GM23338 (cell line): ENCODE results near the gene GLE1.

Experiments used
- CREB1 ChIP-seq: fragments of 250-450 bp; sonication (Bioruptor Pico); IDR thresholded peaks from 2 replicates; pipeline ENCODE4 v1.5.0; 2020; ENCODE audit warnings: low read depth, mild to moderate bottlenecking, moderate library complexity
- EZH2 ChIP-seq: fragments of 200-600 bp; sonication (generic); IDR thresholded peaks from one replicate; pipeline ENCODE4 v1.8.0; 2017; ENCODE audit warnings: antibody characterized with exemption, mild to moderate bottlenecking, low read depth; ENCODE audit not compliant: unreplicated experiment
- EZH2phosphoT487 ChIP-seq: fragments of 200-600 bp; sonication (generic); IDR thresholded peaks from one replicate; pipeline ENCODE4 v1.8.1; 2018; ENCODE audit warnings: antibody characterized with exemption; ENCODE audit not compliant: unreplicated experiment
- JUNB ChIP-seq: IDR thresholded peaks from one replicate; pipeline ENCODE4 v1.6.1; 2016; ENCODE audit warnings: antibody characterized with exemption; ENCODE audit not compliant: unreplicated experiment
- NANOG ChIP-seq: IDR thresholded peaks from 2 replicates; pipeline ENCODE4 v1.6.1; 2016; ENCODE audit warnings: antibody characterized with exemption, borderline replicate concordance
- POLR2AphosphoS5 ChIP-seq: IDR thresholded peaks from 2 replicates; pipeline ENCODE4 v1.6.1; 2016; ENCODE audit warnings: antibody characterized with exemption, low read depth
- REST ChIP-seq: IDR thresholded peaks from one replicate; pipeline ENCODE4 v1.6.1; 2018; ENCODE audit warnings: antibody characterized with exemption; ENCODE audit not compliant: unreplicated experiment
- TF ChIP-seq, protein P1 (sequence below), 2 experiments: fragments of 200-600 bp in 1 of 2; sonication (generic) in 1 of 2; conservative IDR thresholded peaks; 2 replicates each; pipeline versions ENCODE4 v1.5.1 to v1.6.1; 2016 to 2017; ENCODE audit warnings: antibody characterized with exemption in 2 of 2, low read depth in 2 of 2, mild to moderate bottlenecking in 2 of 2, moderate library complexity in 1 of 2
- TF ChIP-seq, protein P2 (sequence below): IDR thresholded peaks from 2 replicates; pipeline ENCODE4 v1.6.1; 2016; ENCODE audit warnings: antibody characterized with exemption

DNA sequence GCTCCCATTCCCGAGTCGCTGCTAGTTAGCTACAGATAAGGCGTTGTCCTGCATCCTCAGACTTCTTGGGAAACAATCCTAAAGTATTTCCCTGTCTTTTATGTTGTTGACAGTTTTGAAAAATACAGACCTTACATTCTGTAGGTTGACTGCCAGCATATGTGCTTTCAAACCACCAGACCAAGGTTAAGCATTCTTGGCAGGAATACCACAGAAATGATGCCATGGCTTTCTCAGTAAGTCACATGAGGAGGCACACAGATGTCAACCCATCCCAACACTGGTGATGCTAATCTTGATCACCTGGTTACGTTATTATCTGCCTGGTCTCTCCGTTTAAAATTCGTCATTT lies 871 bp downstream of the GLE1 start:
- TF ChIP-seq, protein P1, sequence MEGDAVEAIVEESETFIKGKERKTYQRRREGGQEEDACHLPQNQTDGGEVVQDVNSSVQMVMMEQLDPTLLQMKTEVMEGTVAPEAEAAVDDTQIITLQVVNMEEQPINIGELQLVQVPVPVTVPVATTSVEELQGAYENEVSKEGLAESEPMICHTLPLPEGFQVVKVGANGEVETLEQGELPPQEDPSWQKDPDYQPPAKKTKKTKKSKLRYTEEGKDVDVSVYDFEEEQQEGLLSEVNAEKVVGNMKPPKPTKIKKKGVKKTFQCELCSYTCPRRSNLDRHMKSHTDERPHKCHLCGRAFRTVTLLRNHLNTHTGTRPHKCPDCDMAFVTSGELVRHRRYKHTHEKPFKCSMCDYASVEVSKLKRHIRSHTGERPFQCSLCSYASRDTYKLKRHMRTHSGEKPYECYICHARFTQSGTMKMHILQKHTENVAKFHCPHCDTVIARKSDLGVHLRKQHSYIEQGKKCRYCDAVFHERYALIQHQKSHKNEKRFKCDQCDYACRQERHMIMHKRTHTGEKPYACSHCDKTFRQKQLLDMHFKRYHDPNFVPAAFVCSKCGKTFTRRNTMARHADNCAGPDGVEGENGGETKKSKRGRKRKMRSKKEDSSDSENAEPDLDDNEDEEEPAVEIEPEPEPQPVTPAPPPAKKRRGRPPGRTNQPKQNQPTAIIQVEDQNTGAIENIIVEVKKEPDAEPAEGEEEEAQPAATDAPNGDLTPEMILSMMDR (conservative IDR thresholded peaks at IDR 0.05; ENCODE audit: low read depth in 2 of 2) = no peak
- TF ChIP-seq EZH2 (no peak), CREB1 (CRISPR knock-in tag) (no peak), NANOG (no peak), JUNB (no peak), REST (no peak), POLR2AphosphoS5 (no peak), EZH2phosphoT487 (no peak)
- TF ChIP-seq, protein P2, sequence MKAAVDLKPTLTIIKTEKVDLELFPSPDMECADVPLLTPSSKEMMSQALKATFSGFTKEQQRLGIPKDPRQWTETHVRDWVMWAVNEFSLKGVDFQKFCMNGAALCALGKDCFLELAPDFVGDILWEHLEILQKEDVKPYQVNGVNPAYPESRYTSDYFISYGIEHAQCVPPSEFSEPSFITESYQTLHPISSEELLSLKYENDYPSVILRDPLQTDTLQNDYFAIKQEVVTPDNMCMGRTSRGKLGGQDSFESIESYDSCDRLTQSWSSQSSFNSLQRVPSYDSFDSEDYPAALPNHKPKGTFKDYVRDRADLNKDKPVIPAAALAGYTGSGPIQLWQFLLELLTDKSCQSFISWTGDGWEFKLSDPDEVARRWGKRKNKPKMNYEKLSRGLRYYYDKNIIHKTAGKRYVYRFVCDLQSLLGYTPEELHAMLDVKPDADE = no peak
